H1 (cell line): ENCODE data around the gene BRICD5. TPM values are rescaled to one million over a fixed set of nuclear protein-coding genes. Genes with fewer than 3 reads are reported as not detected.
A peak's percentile ranks its signal among the peaks of the same experiment; 100 is the strongest.

Source experiments
- ASH2L ChIP-seq: fragments of 200-600, 300-600 bp; sonication (generic); IDR thresholded peaks from one replicate; pipeline ENCODE4 v1.7.1; 2017; ENCODE audit warnings: low read length
- TAF1 ChIP-seq: IDR thresholded peaks from 2 replicates; pipeline ENCODE4 v1.6.1; 2011; ENCODE audit warnings: mild to moderate bottlenecking, low read depth, low read length
- polyA plus RNA-seq, 7 experiments: library from polyadenylated mRNA; depleted of rRNA in 3 of 7; stranded (reverse) in 5 of 7; unstranded in 2 of 7; fragments of >200 nt in 5 of 7; fragments of 200-250 nt in 2 of 7; gene quantifications; 1 replicate in 5 of 7; 2 replicates in 1 of 7; 4 replicates in 1 of 7; pipeline versions ENCODE4 v1.2.1 to v1.2.3, GENCODE V29; 2011 to 2013; ENCODE audit warnings: missing spikeins in 2 of 7, mixed read lengths in 2 of 7
- total RNA-seq: library from RNA; stranded (reverse); fragmentation: NEBNext Ultra II Directional; extraction: Animal tissue kit (Norgen Biotek cat#: 25700); gene quantifications from 2 replicates; pipeline ENCODE4 v1.2.1, GENCODE V29; 2021

Gene BRICD5
- total and polyA plus RNA-seq, 2 of the 8 experiments (the other 6 are each of a cell fraction or from before 2014, with no cell fraction given): 8.5 to 14.2 TPM

GRCh38 chr16:2236337-2237101, 25.9 kb upstream of the BRICD5 start, which contains the start of gene DNASE1L2 (continued):
- peak; percentile 18 for TF ChIP-seq ASH2L
- TF ChIP-seq TAF1: peak; percentile 42; the same call in 1 of the 2 replicates
